ENCODE data around the gene GMIP. TPM values are rescaled to one million over a fixed set of nuclear protein-coding genes. Genes with fewer than 3 reads are reported as not detected.
"Not testable (repeated sequence)": the region's sequence is repeated elsewhere in the genome, so short reads cannot be mapped to it uniquely, and the experiment has no call there.

Gene GMIP
- total RNA-seq, 1 donor from 2014 or later = 6.5 TPM

GRCh38 chr19:19606686-19607085 is 36.8 kb downstream of the GMIP start:
- not testable (repeated sequence) for DNase-seq

- DNase-seq = no peak
These were observed 37.4 kb downstream of the GMIP start for GRCh38 chr19:19606021-19606420.

GRCh38 chr19:19602713-19603324 is 40.6 kb downstream of the GMIP start:
- DNase-seq = no peak

- DNase-seq = no peak
These were observed 41.2 kb downstream of the GMIP start for GRCh38 chr19:19602136-19602712.

GRCh38 chr19:19600793-19601330 is 42.6 kb downstream of the GMIP start:
- DNase-seq = no peak

GRCh38 chr19:19598728-19599451 is 44.6 kb downstream of the GMIP start:
- not testable (repeated sequence) for DNase-seq

- DNase-seq = no peak
These were observed 45.6 kb downstream of the GMIP start for GRCh38 chr19:19597809-19598306.

- DNase-seq = no peak
These were observed 48.2 kb downstream of the GMIP start for GRCh38 chr19:19595171-19595701.

- DNase-seq = no peak
These were observed 49.1 kb downstream of the GMIP start for GRCh38 chr19:19594381-19594780.

GRCh38 chr19:19592690-19593089 is 50.8 kb downstream of the GMIP start:
- no peak for DNase-seq

GRCh38 chr19:19591133-19591825 is 52.2 kb downstream of the GMIP start:
- DNase-seq = no peak

- DNase-seq = no peak
These were observed 54.9 kb downstream of the GMIP start for GRCh38 chr19:19588546-19588945.

GRCh38 chr19:19587771-19588170 is 55.7 kb downstream of the GMIP start:
- DNase-seq = no peak

GRCh38 chr19:19584356-19584755 is 59.1 kb downstream of the GMIP start:
- no peak for DNase-seq

- no peak for DNase-seq
These were observed 61.0 kb downstream of the GMIP start for GRCh38 chr19:19582471-19582870.

- no peak for DNase-seq
These were observed 62.1 kb downstream of the GMIP start for GRCh38 chr19:19581391-19581790.

GRCh38 chr19:19580418-19580817 is 63.0 kb downstream of the GMIP start:
- no peak for DNase-seq

- DNase-seq = no peak
These were observed 63.7 kb downstream of the GMIP start for GRCh38 chr19:19579533-19580361.

All from dermis blood vessel endothelial cell (primary cell).